HUES6 (cell line): ENCODE results near the gene MYRFL.
"Not testable (repeated sequence)": the region's sequence is repeated elsewhere in the genome, so short reads cannot be mapped to it uniquely, and the experiment has no call there.

ENCODE experiments used
- H3K27ac ChIP-seq: 2 replicates; pipeline ENCODE4 v1.7.0; 2013; ENCODE audit warnings: low read depth, mild to moderate bottlenecking, low read length, inconsistent platforms
- H3K27me3 ChIP-seq: 2 replicates; pipeline ENCODE4 v1.6.1; 2013; ENCODE audit warnings: low read length; ENCODE audit not compliant: control insufficient read depth, insufficient read depth
- H3K36me3 ChIP-seq: 2 replicates; pipeline ENCODE4 v1.6.1; 2013; ENCODE audit warnings: low read length; ENCODE audit not compliant: control insufficient read depth, insufficient read depth
- H3K4me1 ChIP-seq: 2 replicates; pipeline ENCODE4 v1.6.1; 2013; ENCODE audit warnings: low read length; ENCODE audit not compliant: control insufficient read depth, insufficient read depth
- H3K4me3 ChIP-seq: 2 replicates; pipeline ENCODE4 v1.5.1; 2013; ENCODE audit warnings: low read depth, low read length
- H3K9ac ChIP-seq: one replicate; pipeline ENCODE4 v1.6.1; 2013; ENCODE audit warnings: mild to moderate bottlenecking, low read length
- H3K9me3 ChIP-seq: 2 replicates; pipeline ENCODE4 v1.6.1; 2013; ENCODE audit warnings: low read depth, low read length; ENCODE audit not compliant: control insufficient read depth, insufficient read depth

Gene MYRFL

DNA sequence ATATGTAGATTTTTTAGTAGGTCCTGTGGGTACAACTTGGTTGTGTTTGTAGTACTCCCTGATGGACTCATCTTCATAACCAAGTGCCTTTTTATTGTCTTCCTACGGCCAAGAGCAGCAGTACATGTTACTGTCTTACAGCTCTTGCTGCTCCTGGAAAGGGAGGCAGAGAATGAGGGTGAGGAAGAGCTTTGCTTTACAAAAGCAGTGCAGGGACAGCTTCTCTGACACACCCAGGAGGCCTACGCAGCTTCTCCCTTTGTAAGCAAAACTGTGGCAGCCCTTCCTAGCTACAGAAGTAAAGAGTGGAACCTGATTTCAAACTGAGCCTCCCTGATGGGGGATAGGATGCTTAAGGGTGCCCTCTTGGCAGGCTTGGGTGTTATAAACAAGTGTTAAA is 18.6 kb downstream of the MYRFL start:
- no peak overlapping the region for H3K27ac ChIP-seq
- no peaks in the 10 kb centered on the region for H3K36me3 ChIP-seq
- H3K4me1 ChIP-seq, result no peaks in the 10 kb centered on the region
- no peak overlapping the region for H3K4me3 ChIP-seq
- H3K9ac ChIP-seq, result no peak overlapping the region
- H3K9me3 ChIP-seq, result no peaks in the 10 kb centered on the region
- no peaks in the 10 kb centered on the region for H3K27me3 ChIP-seq

DNA sequence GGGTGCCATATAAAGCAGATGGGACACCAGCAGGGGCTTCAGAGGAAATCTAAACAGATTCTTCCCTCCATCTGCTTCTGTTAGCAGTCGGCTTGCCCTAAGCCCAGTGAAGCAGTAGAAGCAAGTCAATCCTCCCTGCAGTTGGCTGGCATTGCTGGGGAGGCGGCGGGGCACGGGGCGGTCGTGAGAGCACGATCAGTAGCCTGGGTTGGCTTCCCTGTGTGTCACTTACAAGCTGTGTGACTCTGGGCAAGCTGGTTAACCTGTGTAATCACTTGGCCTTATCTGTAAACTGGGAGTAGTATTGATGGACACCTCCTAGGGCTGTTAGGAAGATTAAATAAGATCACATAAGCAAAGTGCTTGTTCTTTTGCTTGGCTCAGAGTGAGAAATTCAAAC is 19.4 kb downstream of the MYRFL start:
- Histone ChIP-seq H3K27ac (no peak overlapping the region), H3K36me3 (no peaks in the 10 kb centered on the region), H3K9ac (no peak overlapping the region), H3K4me1 (no peaks in the 10 kb centered on the region), H3K27me3 (no peaks in the 10 kb centered on the region), H3K9me3 (no peaks in the 10 kb centered on the region), H3K4me3 (no peak overlapping the region)

DNA sequence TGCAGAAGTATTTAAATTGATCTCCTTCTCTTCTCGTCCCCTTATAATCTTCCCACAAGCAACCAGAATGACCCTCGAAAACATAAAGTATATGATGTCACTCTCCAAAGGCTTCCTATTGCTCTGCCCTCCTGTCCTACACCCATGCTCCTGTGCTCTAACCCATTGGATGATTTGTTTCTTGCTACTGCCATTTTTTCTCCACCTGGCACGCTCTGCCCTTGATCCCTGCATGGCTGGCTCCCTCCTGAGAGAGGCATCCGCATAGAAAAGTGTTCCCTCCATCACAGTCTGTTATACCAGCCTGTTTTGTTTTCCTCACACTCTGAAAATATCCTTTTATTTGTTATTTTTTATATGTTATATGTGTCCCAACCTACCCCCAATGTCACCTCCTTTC is 19.8 kb downstream of the MYRFL start:
- H3K36me3 ChIP-seq, result no peaks in the 10 kb centered on the region
- H3K4me3 ChIP-seq, result no peak overlapping the region
- no peaks in the 10 kb centered on the region for H3K4me1 ChIP-seq
- no peak overlapping the region for H3K9ac ChIP-seq
- H3K27me3 ChIP-seq, result no peaks in the 10 kb centered on the region
- H3K9me3 ChIP-seq, result no peaks in the 10 kb centered on the region
- no peak overlapping the region for H3K27ac ChIP-seq

GRCh38 chr12:69846976-69847375 is 21.9 kb downstream of the MYRFL start:
- H3K36me3 ChIP-seq, result no peaks in the 10 kb centered on the region
- no peaks in the 10 kb centered on the region for H3K4me1 ChIP-seq
- H3K27ac ChIP-seq, result no peak overlapping the region
- H3K9me3 ChIP-seq, result 0 out of 2 replicates have a peak, but pooled peaks cover 2% of the 10 kb centered on the region
- no peaks in the 10 kb centered on the region for H3K27me3 ChIP-seq
- H3K9ac ChIP-seq, result no peak overlapping the region
- no peak overlapping the region for H3K4me3 ChIP-seq

DNA sequence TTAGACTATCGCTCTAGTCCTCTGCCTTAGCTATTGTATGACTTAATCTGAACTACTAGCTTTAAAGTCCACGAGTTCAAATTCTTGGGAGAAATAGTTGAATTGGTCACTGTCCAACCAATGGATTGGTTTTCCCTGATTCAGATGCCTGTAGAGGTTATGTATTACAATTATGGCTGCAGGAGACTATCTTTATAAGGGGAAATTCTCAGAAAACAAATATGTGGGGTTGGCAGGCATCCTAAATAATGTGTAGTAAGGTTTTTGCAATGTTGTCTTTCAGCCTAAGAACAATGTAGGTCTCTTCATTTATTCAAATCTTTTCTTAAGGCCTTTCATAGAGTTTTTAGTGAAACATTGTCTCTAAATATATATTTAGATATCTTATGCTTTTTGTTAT is 26.9 kb downstream of the MYRFL start:
- no peaks in the 10 kb centered on the region for H3K4me1 ChIP-seq
- H3K36me3 ChIP-seq, result no peaks in the 10 kb centered on the region
- H3K9me3 ChIP-seq, result peaks cover 15% of the 10 kb centered on the region
- H3K4me3 ChIP-seq, result no peak overlapping the region
- H3K9ac ChIP-seq, result no peak overlapping the region
- no peak overlapping the region for H3K27ac ChIP-seq
- no peaks in the 10 kb centered on the region for H3K27me3 ChIP-seq

- H3K4me3 ChIP-seq, H3K27me3 ChIP-seq, H3K4me1 ChIP-seq, H3K9ac ChIP-seq, H3K36me3 ChIP-seq, H3K27ac ChIP-seq: not testable (repeated sequence)
- H3K9me3 ChIP-seq, result peaks cover 15% of the 10 kb centered on the region
Measured at GRCh38 chr12:69853176-69853961, 28.3 kb downstream of the MYRFL start.

GRCh38 chr12:69866698-69867097 is 41.7 kb downstream of the MYRFL start:
- Histone ChIP-seq H3K4me1 (no peaks in the 10 kb centered on the region), H3K36me3 (no peaks in the 10 kb centered on the region), H3K27me3 (no peaks in the 10 kb centered on the region), H3K9me3 (no peaks in the 10 kb centered on the region), H3K27ac (no peak overlapping the region), H3K4me3 (no peak overlapping the region), H3K9ac (no peak overlapping the region)

- Histone ChIP-seq H3K4me3 (no peak overlapping the region), H3K9ac (no peak overlapping the region), H3K4me1 (no peaks in the 10 kb centered on the region), H3K27me3 (no peaks in the 10 kb centered on the region), H3K9me3 (no peaks in the 10 kb centered on the region), H3K36me3 (no peaks in the 10 kb centered on the region), H3K27ac (no peak overlapping the region)
Measured at GRCh38 chr12:69868695-69869094, 43.7 kb downstream of the MYRFL start.

DNA sequence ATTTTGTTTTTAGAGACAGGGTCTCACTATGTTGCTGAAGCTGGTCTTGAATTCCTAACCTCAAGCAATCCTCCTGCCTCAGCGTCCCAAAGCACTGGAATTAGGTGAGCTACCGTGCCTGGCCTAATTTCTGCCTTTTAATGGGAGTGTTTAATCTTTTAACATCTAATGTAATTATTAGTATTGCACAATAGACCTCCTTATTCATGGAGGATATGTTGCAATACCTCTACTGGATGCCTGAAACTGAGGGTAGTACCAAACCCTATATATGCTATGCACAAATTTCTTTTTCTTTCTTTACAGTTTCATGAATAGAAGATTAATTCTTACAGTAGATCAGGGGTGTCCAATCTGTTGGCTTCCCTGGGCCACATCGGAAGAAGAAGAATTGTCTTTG is 47.8 kb downstream of the MYRFL start:
- no peaks in the 10 kb centered on the region for H3K9me3 ChIP-seq
- no peak overlapping the region for H3K9ac ChIP-seq
- no peaks in the 10 kb centered on the region for H3K27me3 ChIP-seq
- H3K27ac ChIP-seq, result no peak overlapping the region
- no peaks in the 10 kb centered on the region for H3K4me1 ChIP-seq
- H3K4me3 ChIP-seq, result no peak overlapping the region
- H3K36me3 ChIP-seq, result no peaks in the 10 kb centered on the region

DNA sequence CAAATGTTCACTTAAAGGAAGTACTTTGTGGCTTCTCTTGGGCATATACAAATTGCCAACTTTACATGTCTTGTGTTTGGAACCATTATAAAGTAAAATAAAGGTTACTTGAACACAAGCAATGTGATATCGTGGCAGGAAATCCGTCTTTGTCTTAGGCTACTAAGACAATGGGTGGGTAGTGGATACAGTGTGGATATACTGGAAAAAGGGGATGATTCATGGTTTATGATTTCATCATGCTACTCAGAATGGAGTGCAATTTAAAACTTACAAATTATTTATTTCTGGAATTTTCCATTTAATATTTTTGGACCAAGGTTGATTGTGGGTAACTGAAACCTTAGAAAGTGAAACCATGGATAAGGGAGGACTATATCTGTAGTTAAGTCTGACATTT is 48.4 kb downstream of the MYRFL start:
- Histone ChIP-seq H3K27me3 (no peaks in the 10 kb centered on the region), H3K4me1 (no peaks in the 10 kb centered on the region), H3K4me3 (no peak overlapping the region), H3K36me3 (no peaks in the 10 kb centered on the region), H3K9ac (no peak overlapping the region), H3K27ac (no peak overlapping the region), H3K9me3 (no peaks in the 10 kb centered on the region)

GRCh38 chr12:69874606-69875005 is 49.6 kb downstream of the MYRFL start:
- H3K4me1 ChIP-seq, result 0 out of 2 replicates have a peak, but pooled peaks cover 3% of the 10 kb centered on the region
- no peaks in the 10 kb centered on the region for H3K9me3 ChIP-seq
- no peaks in the 10 kb centered on the region for H3K27me3 ChIP-seq
- no peaks in the 10 kb centered on the region for H3K36me3 ChIP-seq
- no peak overlapping the region for H3K9ac ChIP-seq
- no peak overlapping the region for H3K4me3 ChIP-seq
- no peak overlapping the region for H3K27ac ChIP-seq
